ENCODE results near the gene TCF25. TPM values are rescaled to one million over a fixed set of nuclear protein-coding genes. Genes with fewer than 3 reads are reported as not detected.
"Not testable (repeated sequence)": the region's sequence is repeated elsewhere in the genome, so short reads cannot be mapped to it uniquely, and the experiment has no call there.

Gene TCF25
- total RNA-seq, 2 donors from 2014 or later, result 166 to 247 TPM

DNA sequence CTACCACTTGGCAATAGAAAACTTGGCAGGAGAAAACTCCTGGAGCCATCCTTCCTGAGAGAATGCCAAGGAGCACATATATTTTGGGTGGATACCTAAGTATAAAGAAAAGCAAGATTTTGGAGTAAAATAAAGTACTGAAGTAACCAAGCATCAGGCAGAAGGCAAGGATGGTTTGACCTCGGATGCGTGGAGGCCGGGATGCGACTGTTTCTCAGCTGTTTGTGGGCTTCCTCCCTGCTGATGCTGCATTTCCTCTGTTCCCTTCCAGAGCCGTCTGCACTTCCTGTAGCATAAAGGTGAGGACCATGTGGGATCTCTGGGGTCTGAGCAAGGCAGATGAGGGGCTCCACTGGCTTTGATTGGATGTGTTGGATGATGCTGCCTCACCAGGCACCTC lies 5.5 kb upstream of the TCF25 start:
- H3K9me3 ChIP-seq, result peaks cover 5% of the 10 kb centered on the region
- DNase-seq (ENCODE audit: low spot score) (no peak), ATAC-seq (ENCODE audit: insufficient number of reproducible peaks, low FRiP score, low read depth) (no peak)
- H3K4me3 ChIP-seq, result no peak overlapping the region
- H3K27ac ChIP-seq, result no peak overlapping the region
- TF ChIP-seq, protein P1, sequence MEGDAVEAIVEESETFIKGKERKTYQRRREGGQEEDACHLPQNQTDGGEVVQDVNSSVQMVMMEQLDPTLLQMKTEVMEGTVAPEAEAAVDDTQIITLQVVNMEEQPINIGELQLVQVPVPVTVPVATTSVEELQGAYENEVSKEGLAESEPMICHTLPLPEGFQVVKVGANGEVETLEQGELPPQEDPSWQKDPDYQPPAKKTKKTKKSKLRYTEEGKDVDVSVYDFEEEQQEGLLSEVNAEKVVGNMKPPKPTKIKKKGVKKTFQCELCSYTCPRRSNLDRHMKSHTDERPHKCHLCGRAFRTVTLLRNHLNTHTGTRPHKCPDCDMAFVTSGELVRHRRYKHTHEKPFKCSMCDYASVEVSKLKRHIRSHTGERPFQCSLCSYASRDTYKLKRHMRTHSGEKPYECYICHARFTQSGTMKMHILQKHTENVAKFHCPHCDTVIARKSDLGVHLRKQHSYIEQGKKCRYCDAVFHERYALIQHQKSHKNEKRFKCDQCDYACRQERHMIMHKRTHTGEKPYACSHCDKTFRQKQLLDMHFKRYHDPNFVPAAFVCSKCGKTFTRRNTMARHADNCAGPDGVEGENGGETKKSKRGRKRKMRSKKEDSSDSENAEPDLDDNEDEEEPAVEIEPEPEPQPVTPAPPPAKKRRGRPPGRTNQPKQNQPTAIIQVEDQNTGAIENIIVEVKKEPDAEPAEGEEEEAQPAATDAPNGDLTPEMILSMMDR (IDR thresholded peaks at IDR 0.05), result no peak
- H3K4me1 ChIP-seq (ENCODE audit: control insufficient read depth in 1 of 2, low read depth in 2 of 2), result peaks cover 5 to 8% of the 10 kb centered on the region in 2 donors
- no peaks in the 10 kb centered on the region for H3K27me3 ChIP-seq (replicated peaks; ENCODE audit: insufficient read depth)
- no peaks in the 10 kb centered on the region for H3K36me3 ChIP-seq

DNA sequence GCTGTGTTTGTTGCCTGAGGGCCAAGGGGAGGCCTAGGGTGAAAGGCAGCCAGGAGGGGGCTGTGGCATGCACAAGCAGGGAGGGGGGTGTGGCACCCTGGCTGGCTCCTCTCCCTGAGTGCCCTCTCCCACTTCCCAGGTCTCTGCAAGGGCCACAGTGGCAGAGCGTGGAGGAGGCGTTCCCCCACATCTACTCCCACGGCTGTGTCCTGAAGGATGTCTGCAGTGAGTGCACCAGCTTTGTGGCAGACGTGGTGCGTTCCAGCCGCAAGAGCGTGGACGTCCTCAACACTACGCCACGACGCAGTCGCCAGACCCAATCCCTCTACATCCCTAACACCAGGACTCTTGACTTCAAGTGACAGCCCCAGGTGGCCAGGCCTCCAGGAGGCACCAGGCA lies 3.5 kb upstream of the TCF25 start:
- H3K4me1 ChIP-seq (ENCODE audit: control insufficient read depth in 1 of 2, low read depth in 2 of 2), result peaks cover 7 to 17% of the 10 kb centered on the region in 2 donors
- no peaks in the 10 kb centered on the region for H3K27me3 ChIP-seq (replicated peaks; ENCODE audit: insufficient read depth)
- TF ChIP-seq, protein P1 (IDR thresholded peaks at IDR 0.05), result no peak
- H3K36me3 ChIP-seq, result peaks cover 3% of the 10 kb centered on the region
- H3K4me3 ChIP-seq, result no peak overlapping the region
- DNase-seq (ENCODE audit: low spot score) (no peak), ATAC-seq (ENCODE audit: insufficient number of reproducible peaks, low FRiP score, low read depth) (no peak)
- H3K27ac ChIP-seq, result no peak overlapping the region
- H3K9me3 ChIP-seq, result peaks cover 5% of the 10 kb centered on the region

- no peak overlapping the region for H3K4me3 ChIP-seq
- TF ChIP-seq, protein P1 (IDR thresholded peaks at IDR 0.05), result no peak
- ATAC-seq (ENCODE audit: insufficient number of reproducible peaks, low FRiP score, low read depth) (no peak), DNase-seq (ENCODE audit: low spot score) (no peak)
- no peaks in the 10 kb centered on the region for H3K27me3 ChIP-seq (replicated peaks; ENCODE audit: insufficient read depth)
- H3K27ac ChIP-seq, result no peak overlapping the region
- H3K36me3 ChIP-seq, result peaks cover 6% of the 10 kb centered on the region
- peaks cover 5% of the 10 kb centered on the region for H3K9me3 ChIP-seq
- H3K4me1 ChIP-seq (ENCODE audit: control insufficient read depth in 1 of 2, low read depth in 2 of 2), result peaks cover 10 to 19% of the 10 kb centered on the region in 2 donors
These were observed 3.0 kb upstream of the TCF25 start for GRCh38 chr16:89870440-89870839.

DNA sequence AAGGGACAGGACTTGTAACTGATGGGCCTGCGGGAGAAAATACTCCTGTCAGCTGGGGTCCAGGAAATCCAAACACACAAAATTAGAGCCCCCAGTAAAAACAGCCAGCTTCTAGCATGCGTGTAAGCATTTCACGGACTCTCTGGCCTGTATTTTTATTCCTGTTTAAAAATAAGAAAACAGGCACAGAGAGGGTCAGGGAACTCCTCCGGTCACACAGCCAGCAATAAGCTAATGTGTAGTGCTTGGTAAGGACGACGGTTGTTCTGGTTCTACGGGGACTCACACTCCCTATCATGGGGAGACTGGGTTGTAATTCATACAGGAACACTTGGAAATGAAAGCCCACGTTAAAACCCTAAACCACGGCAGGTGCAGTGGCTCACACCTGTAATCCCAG lies 1.5 kb upstream of the TCF25 start:
- TF ChIP-seq, protein P1 (IDR thresholded peaks at IDR 0.05), result no peak
- H3K27me3 ChIP-seq (replicated peaks; ENCODE audit: insufficient read depth), result no peaks in the 10 kb centered on the region
- no peak overlapping the region for H3K4me3 ChIP-seq
- H3K9me3 ChIP-seq, result peaks cover 5% of the 10 kb centered on the region
- ATAC-seq (ENCODE audit: insufficient number of reproducible peaks, low FRiP score, low read depth) (no peak), DNase-seq (ENCODE audit: low spot score) (no peak)
- peaks cover 10 to 19% of the 10 kb centered on the region in 2 donors for H3K4me1 ChIP-seq (ENCODE audit: control insufficient read depth in 1 of 2, low read depth in 2 of 2)
- H3K36me3 ChIP-seq, result peaks cover 13% of the 10 kb centered on the region
- H3K27ac ChIP-seq, result no peak overlapping the region

- peak; percentile 86 for ATAC-seq (ENCODE audit: insufficient number of reproducible peaks, low FRiP score, low read depth)
These were observed 739 bp downstream of the TCF25 start for GRCh38 chr16:89873972-89874689.

GRCh38 chr16:89879123-89879522 lies 5.7 kb downstream of the TCF25 start:
- not testable (repeated sequence) for H3K4me3 ChIP-seq; DNase-seq (ENCODE audit: low spot score); H3K4me1 ChIP-seq (ENCODE audit: control insufficient read depth in 1 of 2, low read depth in 2 of 2); ATAC-seq (ENCODE audit: insufficient number of reproducible peaks, low FRiP score, low read depth); H3K27me3 ChIP-seq (replicated peaks; ENCODE audit: insufficient read depth); H3K27ac ChIP-seq; H3K9me3 ChIP-seq
- peaks cover 60% of the 10 kb centered on the region for H3K36me3 ChIP-seq

More at GRCh38 chr16:89873972-89874689, 739 bp downstream of the TCF25 start:
- no peaks in the 10 kb centered on the region for H3K27me3 ChIP-seq (replicated peaks; ENCODE audit: insufficient read depth)
- H3K4me3 ChIP-seq, result peak overlapping the region; percentile 83
- DNase-seq (ENCODE audit: low spot score), result peak; percentile 85
- TF ChIP-seq, protein P1 (IDR thresholded peaks at IDR 0.05), result no peak
- H3K27ac ChIP-seq, result peak overlapping the region; percentile 97 to 100
- peaks cover 10 to 19% of the 10 kb centered on the region in 2 donors for H3K4me1 ChIP-seq (ENCODE audit: control insufficient read depth in 1 of 2, low read depth in 2 of 2)
- no peaks in the 10 kb centered on the region for H3K9me3 ChIP-seq
- H3K36me3 ChIP-seq, result peaks cover 20% of the 10 kb centered on the region

Data from thoracic aorta (tissue), 2 donors.